ENCODE results near the gene BANK1.

BANK1 gene

GRCh38 chr4:101967697-101968346, 177.3 kb downstream of the BANK1 start:
- DNase-seq = no peak

DNA sequence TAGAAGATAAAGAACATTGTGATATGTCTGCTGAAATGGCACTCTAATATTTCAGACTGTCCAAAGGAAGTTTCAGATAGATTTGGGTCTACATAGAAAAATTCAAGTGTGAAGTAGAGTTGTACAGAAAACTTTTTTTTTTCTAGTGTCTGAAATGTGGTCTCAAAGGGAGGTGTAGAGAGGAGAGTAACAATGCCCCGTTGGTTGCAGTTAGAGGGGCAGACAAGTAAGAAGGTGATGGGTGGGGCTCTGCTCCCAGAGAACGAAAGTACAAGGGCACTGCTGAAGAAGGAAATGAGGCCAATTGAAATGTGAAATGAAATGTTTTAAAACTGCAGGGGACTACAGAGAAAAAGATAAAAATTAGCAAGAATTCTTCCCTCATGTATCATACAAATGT, 177.8 kb downstream of the BANK1 start:
- no peak for DNase-seq

GRCh38 chr4:101969965-101970364, 179.4 kb downstream of the BANK1 start:
- DNase-seq = no peak

DNA sequence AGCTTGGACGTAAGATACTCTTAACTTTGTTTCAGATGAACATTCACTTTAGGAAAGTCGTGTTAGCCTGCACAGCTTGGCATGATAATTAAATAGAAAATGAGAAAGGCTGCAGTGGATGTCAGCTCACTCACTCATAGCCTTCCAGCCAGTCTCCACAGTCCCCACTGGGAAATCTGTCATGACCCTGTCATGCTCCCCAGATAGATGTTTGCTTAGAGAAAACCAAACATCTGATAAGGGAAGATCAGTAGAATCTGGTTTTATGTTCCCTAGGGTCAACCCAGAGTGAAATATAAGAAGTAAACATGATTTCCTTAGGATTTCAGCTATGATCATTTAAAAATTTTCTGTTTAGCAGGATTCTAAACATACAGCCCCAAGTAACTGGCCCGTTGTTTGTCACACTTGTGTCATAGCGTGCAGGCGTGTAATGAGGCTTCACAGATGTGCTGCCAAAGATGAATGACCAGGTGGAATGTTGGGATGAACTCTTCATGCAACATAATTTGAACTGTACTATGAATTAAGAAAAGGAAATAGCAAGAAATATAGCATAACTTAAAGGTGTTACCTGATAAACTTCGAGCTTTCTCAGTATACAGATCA, 180.1 kb downstream of the BANK1 start:
- no peak for DNase-seq

- no peak for DNase-seq
These were observed 182.3 kb downstream of the BANK1 start for GRCh38 chr4:101972791-101973190.

DNA sequence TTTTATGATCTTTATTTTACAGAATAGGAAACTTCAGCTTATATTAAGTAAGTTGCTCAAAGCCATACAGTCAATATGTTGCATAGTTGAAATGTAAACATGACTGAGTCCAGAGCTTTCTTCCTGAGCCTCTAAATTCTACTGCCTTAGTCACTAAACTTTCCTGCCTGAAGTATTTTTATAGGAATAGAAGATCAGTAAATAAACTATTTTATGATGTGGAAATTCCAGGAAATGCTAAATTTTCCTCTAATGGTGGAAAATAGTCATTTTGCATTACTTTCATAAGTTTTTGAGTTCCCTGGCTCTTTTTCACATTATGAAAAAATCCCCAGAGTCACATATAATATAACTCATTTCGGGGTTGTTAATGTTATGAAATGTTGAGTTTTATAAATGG, 182.8 kb downstream of the BANK1 start:
- no peak for DNase-seq

- DNase-seq = no peak
These were observed 186.5 kb downstream of the BANK1 start for GRCh38 chr4:101977076-101977475.

- DNase-seq = no peak
These were observed 191.2 kb downstream of the BANK1 start for GRCh38 chr4:101981756-101982155.

DNA sequence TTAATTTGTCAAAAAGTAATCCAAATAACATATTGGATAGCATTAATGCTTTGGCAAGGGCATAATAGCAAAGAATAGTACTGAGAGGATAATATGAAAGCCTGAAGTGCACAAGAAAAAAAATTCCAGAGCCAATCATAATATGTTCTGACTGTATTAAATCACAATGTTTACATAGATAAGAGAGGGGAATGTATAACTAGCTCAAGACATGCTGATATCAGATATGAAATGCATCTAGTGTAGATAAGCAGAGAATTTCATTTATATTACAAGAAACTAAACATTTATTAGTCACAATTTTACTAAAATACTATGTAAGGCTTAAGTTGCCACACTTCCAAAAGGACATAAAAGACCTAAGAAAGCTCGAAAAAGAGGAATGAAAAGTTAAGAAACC, 193.3 kb downstream of the BANK1 start:
- no peak for DNase-seq

DNA sequence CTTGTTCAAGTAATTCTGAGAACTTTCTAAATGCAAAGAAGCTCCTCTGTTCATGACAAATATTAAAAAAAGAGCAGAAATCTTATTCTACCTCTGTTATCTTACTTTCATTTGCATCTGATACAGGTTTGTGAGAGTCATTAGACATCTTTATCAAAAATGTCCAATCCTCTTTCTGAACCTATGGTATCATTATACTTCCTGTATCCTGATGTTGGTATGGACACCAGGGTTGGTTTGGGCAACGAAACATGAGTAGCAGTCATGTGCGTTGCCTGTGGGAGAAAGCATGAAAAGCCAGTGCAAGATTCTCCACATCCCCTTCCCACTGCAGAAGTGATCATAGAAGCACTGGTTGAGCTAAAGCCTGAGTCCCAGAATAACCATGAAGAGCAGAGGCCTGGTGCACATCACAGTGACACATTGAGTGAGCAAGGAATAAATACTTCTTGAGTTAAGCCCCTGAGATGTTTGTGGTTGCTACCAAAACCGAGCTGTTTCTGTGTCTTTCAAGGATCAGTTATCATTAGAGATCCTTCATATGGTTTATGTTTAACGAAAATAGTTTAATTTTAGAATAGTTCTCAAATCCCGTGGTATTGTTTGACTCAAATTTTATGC, 197.2 kb downstream of the BANK1 start:
- DNase-seq = no peak

- DNase-seq = no peak
These were observed 199.0 kb downstream of the BANK1 start for GRCh38 chr4:101989551-101989950.

DNA sequence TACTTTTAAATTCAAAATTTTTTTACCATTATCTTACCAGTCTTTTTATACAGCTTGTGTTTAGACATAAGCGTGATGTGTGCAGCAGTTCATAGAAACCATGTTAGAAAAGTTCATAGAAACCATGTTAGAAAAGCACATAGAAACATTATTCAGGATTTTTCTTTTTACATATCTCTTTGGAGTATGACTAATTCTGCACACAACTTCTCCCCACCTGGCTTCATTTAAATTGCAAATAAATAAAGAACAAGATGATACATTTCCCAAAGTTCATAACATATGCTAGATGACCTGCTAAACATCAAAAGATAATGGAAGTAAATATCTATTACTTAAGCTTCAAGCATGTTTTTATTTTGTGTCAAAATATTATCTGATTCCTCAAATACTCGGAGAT, 201.9 kb downstream of the BANK1 start:
- DNase-seq = no peak

GRCh38 chr4:101993002-101993841, 202.7 kb downstream of the BANK1 start:
- DNase-seq = no peak

- no peak for DNase-seq
These were observed 203.6 kb downstream of the BANK1 start for GRCh38 chr4:101993842-101994775.

GRCh38 chr4:102007959-102008425, 217.5 kb downstream of the BANK1 start:
- no peak for DNase-seq

DNA sequence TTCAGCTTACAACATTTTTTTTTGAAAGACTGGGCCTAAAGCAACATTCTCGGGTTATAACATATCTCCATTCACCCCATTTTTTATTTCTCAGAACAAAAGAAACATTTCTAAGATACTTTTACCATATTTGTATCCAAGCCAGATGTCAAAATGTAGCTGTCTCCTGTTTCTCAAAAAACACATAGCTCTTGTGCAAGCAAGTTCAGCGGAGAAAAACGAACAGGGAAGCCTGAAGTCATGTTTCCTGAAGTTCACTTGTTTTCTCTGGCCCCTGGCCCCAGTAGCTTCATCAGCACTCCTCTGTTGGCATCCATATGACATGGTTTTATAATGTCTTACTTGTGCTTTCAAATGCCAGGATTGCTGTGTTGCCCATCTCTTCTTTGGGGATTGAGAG, 218.2 kb downstream of the BANK1 start:
- no peak for DNase-seq

- DNase-seq = no peak
These were observed 231.8 kb downstream of the BANK1 start for GRCh38 chr4:102022343-102022742.

GRCh38 chr4:102027961-102028360, 237.4 kb downstream of the BANK1 start:
- DNase-seq = no peak

DNA sequence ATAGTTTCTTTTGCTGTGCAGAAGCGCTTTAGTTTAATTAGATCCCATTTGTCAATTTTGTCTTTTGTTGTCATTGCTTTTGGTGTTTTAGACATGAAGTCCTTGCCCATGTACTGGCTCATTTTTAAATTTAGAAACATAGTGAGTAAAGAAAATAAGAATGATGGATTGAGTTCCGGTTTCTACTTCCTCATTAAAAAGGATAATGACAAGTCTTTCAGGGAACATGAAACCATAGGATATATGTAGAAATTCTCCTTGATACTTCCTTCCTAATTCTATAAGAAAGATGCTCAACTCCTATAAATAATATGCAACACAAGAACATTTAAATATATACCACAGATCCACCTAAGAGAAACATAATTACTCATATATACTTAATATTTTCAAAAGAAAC, 240.9 kb downstream of the BANK1 start:
- DNase-seq = no peak

DNA sequence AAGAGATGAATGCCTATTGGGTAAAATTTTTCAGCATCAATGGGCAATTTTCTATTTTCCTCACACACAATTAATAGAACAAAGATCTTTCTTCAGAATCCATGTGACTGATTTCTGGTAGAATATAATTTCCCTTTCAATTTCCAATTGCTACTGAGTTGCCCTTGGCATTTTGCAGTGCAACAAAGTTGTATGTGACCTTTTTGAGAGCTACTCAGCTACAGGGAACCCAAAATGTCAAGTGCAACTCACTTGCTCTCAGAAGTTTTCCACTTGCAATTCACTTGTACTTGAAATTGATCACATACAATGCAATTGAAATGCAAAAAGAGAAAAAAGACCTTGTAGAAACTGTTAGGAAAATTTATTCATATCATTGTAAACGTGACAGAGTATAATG, 245.5 kb downstream of the BANK1 start:
- no peak for DNase-seq

- no peak for DNase-seq
These were observed 246.3 kb downstream of the BANK1 start for GRCh38 chr4:102036619-102037376.

GRCh38 chr4:102037566-102037965, 247.0 kb downstream of the BANK1 start:
- DNase-seq = no peak
